ENCODE measurements around the gene MYOZ2. TPM values are rescaled to one million over a fixed set of nuclear protein-coding genes. Genes with fewer than 3 reads are reported as not detected.

MYOZ2 gene
- under 1 TPM in 3 of 4 donors, not detected in 1; 0.21 to 0.30 (median 0.22) TPM for total RNA-seq

DNA sequence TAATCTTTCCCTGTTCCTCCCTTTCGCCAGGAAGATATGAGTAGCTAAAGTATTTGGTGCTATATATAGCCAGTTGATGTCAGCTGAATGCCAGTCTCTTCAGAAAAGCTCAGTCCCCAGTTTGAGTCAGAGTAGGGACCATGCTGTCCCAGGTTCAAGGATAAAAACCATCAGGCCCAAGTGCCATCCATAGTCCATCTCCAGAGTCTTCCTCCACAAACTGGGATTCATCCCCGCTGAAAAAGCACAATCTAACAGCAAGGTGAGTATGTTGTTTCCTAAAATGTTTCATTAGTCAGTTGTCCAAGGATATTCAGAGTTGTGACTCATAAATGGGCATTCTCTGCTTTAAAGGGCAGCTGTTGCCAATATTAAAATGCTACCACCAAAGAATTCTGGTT, at the start of gene MYOZ2:
TSS of gene MYOZ2 (plus strand) at position 112 of the 401 bp plus-strand sequence. CDS start 694 bp downstream, outside the sequence.
- Histone ChIP-seq H3K4me1 (peaks cover 0 to 54% (median 5%) of the 10 kb centered on the region in 4 donors), H3K9me3 (no peaks in the 10 kb centered on the region), H3K27me3 (no peaks in the 10 kb centered on the region), H3K4me3 (no peak within 1 kb of the TSS), H3K36me3 (no peaks in the 10 kb centered on the region), H3K27ac (peak within 1 kb of the TSS in 1 of 4 donors; percentile 38)
- no peak for TF ChIP-seq EP300 (IDR thresholded peaks at IDR 0.05)
- TF ChIP-seq POLR2A (IDR thresholded peaks at IDR 0.05) = no peak
- TF ChIP-seq, protein P1, sequence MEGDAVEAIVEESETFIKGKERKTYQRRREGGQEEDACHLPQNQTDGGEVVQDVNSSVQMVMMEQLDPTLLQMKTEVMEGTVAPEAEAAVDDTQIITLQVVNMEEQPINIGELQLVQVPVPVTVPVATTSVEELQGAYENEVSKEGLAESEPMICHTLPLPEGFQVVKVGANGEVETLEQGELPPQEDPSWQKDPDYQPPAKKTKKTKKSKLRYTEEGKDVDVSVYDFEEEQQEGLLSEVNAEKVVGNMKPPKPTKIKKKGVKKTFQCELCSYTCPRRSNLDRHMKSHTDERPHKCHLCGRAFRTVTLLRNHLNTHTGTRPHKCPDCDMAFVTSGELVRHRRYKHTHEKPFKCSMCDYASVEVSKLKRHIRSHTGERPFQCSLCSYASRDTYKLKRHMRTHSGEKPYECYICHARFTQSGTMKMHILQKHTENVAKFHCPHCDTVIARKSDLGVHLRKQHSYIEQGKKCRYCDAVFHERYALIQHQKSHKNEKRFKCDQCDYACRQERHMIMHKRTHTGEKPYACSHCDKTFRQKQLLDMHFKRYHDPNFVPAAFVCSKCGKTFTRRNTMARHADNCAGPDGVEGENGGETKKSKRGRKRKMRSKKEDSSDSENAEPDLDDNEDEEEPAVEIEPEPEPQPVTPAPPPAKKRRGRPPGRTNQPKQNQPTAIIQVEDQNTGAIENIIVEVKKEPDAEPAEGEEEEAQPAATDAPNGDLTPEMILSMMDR (IDR thresholded peaks at IDR 0.05) = no peak
- no peak for DNase-seq (ENCODE audit: low spot score in 2 of 2)
- 93 to 94% methylated on average over 2 of the region's 2 CpGs for WGBS, 2 donors

DNA sequence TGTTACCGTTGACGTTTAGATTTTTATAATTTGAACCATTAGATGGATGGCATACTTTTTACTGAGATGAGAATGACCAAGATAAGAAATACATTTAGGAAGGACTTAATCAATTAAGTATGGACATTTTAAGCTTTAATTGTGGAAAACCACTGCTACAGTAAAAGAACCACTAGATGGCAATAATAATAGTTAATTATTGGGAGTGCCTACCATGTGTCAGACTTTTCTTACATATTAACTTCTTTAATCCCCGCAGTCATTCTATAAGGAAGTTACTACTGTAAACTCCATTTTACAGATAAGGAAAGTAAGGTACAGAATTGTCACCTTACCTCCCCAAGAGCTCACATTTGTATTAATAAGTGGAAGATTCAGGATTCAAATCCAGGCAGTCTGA, 48.5 kb upstream of the MYOZ2 start:
- Histone ChIP-seq H3K27ac (peak overlapping the region in 1 of 4 donors; percentile 45), H3K9me3 (no peaks in the 10 kb centered on the region), H3K36me3 (no peaks in the 10 kb centered on the region), H3K4me1 (peaks cover 0 to 16% (median 4%) of the 10 kb centered on the region in 4 donors), H3K4me3 (no peak overlapping the region), H3K27me3 (no peaks in the 10 kb centered on the region)
- no peak for DNase-seq (ENCODE audit: low spot score in 2 of 2)
- WGBS, 2 donors = 56 to 76% methylated on average over 3 of the region's 3 CpGs
- no peak for TF ChIP-seq POLR2A (IDR thresholded peaks at IDR 0.05)
- TF ChIP-seq, protein P1 (IDR thresholded peaks at IDR 0.05) = peak; percentile 20 to 62 (median 35)

DNA sequence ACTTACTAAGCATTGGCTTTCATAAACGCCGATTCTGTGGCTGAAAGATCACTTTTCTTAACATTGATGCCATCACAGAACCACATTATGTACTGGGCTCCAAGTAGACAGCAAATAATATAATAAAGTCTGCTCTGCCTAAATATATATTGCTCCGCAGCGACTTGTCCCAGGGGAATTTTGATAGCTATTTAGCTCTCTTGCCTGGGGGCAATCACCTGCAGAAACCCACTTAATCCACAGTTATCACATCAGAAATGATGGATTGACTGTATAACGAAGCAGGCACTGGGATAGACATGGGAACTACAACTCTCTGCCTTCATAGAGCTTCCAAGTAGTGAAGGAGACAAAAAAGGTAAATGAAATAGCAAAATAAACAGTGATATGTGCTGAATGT, 48.0 kb upstream of the MYOZ2 start:
- Histone ChIP-seq H3K36me3 (no peaks in the 10 kb centered on the region), H3K4me1 (peaks cover 0 to 10% (median 4%) of the 10 kb centered on the region in 4 donors), H3K4me3 (no peak overlapping the region), H3K27me3 (no peaks in the 10 kb centered on the region), H3K27ac (peak overlapping the region in 1 of 4 donors; percentile 45), H3K9me3 (no peaks in the 10 kb centered on the region)
- no peak for DNase-seq (ENCODE audit: low spot score in 2 of 2)
- WGBS, 2 donors = 64 to 77% methylated on average over 5 of the region's 5 CpGs
- TF ChIP-seq POLR2A (IDR thresholded peaks at IDR 0.05) (no peak), EP300 (IDR thresholded peaks at IDR 0.05) (no peak)
- TF ChIP-seq, protein P1 (IDR thresholded peaks at IDR 0.05) = no peak

DNA sequence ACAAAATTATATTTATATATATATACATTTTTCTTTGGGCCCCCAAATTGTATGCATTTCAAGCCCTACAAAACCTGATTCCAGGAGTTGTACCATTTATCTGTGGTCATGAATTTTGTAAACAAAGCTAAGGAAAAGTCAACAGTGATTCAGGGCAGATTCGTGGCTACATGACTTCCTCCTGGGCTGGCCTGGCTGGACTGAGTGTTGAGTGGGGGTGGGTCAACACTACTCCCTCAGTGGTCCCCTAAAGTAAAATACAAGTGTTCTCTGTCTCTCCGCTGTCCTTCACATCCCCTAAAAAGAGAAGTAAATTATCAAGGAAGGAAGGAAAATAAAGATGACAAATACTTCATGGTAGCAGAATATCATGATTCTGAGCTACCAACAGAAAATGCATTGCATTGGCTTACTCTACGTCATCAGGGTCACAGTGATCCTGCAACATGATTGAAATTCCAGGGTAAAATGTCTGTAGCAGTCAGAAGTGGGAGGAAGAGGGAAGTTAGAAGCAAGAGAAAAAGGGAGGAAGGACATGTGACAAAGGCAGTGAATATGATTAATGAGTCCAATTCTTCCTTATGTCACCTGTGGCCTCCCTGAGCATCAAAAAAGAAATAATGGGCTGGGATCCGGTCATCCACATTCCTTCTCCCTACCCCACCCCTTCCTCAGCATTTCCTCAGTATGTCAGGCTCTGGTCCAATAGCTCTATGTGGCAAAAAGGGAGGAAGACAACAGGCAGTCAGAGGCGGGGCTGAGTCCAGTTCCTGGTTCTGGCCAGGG, 42.4 kb upstream of the MYOZ2 start:
- Histone ChIP-seq H3K4me3 (no peak overlapping the region), H3K9me3 (no peaks in the 10 kb centered on the region), H3K27me3 (no peaks in the 10 kb centered on the region), H3K36me3 (no peaks in the 10 kb centered on the region), H3K27ac (no peak overlapping the region), H3K4me1 (peaks cover 0 to 20% (median 7%) of the 10 kb centered on the region in 4 donors)
- 62 to 64% methylated on average over 5 of the region's 5 CpGs for WGBS, 2 donors
- TF ChIP-seq POLR2A (IDR thresholded peaks at IDR 0.05) = no peak
- TF ChIP-seq, protein P1 (IDR thresholded peaks at IDR 0.05) = no peak
- TF ChIP-seq EP300 (IDR thresholded peaks at IDR 0.05) = no peak
- no peak for DNase-seq (ENCODE audit: low spot score in 2 of 2)

DNA sequence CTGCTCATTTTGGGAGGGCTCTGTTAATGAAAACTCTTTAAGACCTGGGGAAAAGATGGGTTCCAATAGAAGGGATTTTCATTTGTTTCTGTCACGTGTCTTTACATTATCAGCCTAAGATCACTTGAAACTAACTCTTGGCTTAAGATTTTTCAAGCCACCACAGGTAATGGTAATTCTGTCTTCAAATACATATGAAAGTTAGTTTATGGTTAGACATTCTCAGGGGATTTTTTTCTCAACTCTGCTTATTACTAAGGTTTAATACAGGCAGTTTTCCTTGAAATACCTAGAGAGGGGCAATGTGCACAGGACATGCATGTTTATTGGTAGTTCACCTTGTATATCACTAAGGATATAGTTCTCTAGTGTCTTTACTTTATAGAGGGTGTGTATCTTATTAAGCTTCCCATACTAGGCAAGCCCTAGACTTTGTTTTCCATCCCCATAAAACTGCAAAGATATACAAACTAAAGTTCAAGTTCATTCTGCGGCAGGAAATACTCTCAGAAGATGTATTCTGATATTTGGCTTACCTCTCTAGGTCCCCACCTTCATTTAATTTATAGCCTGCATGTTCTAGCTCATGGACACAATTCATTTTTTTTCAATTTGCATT, 38.2 kb upstream of the MYOZ2 start:
- DNase-seq (ENCODE audit: low spot score in 2 of 2) = no peak
- TF ChIP-seq, protein P1 (IDR thresholded peaks at IDR 0.05) = no peak
- H3K4me3 ChIP-seq = no peak overlapping the region
- H3K9me3 ChIP-seq = no peaks in the 10 kb centered on the region
- H3K4me1 ChIP-seq = peaks cover 0 to 58% (median 17%) of the 10 kb centered on the region in 4 donors
- no peaks in the 10 kb centered on the region for H3K36me3 ChIP-seq
- WGBS, 2 donors = 82 to 91% methylated on average over 2 of the region's 2 CpGs
- no peaks in the 10 kb centered on the region for H3K27me3 ChIP-seq
- peak overlapping the region in 1 of 4 donors; percentile 76 for H3K27ac ChIP-seq

Data from tibial nerve (tissue), 4 donors.